Activated naive CD4-positive, alpha-beta T cell (primary cell): ENCODE results near the gene UPP2.

Experiments used
- DNase-seq, 4 experiments: peaks; one replicate each; lab custom pipeline; 2025; lab: John Stamatoyannopoulos, UW

UPP2 gene

DNA sequence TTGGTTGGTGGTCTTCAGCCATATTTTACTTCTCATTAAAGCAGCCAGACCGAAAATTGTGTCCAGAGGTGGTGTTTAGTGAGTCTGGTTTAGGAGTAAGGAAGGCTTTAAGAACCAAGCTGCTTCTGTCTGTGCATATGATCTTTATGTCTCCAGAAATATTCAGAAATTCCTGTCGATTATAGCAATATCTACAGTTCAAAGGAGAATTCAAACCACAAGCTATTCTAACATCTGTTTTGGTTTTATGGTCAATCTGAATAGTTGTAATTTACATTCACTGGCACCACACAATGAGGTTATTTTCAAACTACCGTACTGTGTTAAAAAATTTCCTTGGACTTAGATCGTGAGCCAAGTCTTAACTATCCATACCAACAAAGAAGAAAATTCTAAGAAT, 11.3 kb downstream of the UPP2 start:
- DNase-seq = no peak

DNA sequence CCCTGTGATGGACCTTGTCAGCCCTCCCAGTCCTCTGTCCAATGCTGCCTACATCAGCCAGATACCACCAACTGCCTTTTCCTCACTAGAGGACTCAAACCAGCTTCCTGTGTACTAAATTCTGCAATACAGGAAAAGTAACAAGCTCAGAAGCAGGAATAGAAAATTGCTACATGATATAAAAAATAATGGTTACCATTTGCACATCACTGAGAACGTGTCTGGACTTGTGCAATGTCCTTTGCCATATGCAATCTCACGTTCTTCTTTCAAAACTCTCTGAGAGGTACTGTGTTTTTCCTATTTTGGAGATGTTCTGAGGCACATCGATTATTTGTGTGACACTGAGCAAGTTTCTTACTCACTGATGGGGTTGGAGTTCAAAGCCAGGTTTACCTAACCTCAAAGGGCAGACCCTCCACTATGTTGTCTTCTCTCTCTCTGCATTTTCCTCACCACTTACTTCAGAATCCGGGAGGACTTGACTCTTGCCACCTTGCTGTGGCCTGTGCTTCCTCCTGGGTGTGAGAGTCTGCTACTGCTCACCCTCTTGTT, 12.1 kb downstream of the UPP2 start:
- DNase-seq = no peak

DNA sequence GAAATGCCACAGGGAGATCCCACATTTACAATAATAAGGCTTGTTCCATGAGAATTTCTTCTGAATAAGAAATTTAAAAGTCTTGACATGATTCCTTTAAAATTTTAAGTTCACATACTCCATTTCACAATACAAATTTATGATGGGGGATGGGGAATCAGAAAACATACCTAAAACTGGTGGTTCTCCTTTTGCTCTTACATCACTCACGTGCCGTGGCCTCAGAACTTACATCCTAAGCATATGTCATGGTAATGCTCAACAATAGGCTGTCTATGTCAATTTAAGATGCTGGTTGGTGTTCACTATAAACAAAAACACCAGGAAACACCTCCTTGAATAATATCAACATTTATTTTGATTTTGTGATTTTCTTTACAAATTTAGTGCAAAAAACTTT, 12.8 kb downstream of the UPP2 start:
- no peak for DNase-seq

DNA sequence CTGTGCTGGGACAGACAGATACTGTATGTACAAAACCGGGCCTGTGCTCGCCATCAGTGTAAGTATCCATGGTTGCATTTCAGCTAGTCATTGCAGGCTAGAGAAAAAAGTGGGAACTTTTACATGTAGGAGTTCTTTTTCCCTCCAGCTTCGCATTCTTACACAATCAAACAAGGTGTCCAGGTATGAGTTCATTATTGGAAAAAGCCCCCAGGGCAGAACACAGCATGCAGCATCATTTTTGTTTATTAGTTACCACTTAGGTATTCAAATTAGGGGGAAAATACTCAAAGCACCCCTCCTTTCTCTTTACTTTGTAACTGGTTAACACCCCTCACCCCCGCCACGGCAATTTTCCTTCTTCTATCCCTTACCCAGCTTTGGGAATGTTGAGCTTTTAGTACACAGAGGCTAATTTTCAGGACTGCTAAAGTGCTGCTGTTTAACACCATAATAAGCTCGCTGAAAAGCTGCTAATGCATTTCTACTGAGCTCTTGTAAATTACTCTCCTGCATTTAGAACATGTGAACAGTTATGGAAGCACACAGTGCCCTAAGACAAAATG, 13.6 kb downstream of the UPP2 start:
- no peak for DNase-seq

DNA sequence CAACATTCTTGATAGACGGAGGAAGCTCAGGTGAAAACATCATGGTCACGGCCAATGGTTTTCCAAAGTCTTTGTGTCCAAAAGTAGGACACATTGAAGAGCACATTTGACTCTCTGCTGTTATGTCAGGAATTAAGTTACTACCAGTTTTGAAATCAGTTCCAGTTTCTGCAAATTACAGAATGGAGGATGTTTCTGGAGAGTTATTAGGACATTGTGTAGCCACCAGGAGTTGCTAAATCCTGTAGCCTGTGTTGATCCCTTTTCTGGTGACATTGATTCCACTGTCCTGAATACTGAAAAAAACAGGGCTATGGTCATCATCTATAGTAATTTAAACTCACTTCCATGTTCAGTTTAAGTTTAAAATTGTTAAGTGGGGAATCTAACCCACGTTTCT, 15.3 kb downstream of the UPP2 start:
- no peak for DNase-seq

DNA sequence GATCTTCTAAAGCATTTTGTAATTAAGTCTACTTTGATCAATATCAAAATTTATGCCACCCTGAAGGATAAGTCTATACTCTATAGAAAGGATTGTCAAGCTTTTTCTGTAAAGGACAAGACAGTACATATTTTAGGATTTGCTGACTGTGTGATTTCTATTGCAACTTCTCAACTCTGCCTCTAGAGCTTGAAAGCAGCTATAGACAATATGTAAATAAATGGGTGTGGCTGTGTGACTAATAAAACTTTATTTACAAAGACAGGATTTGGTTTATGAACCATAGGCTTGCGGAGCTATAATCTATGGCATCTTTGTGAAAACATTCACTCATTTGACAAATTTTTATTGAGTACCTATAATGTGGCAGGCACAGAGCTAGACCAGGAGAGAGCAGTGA, 18.4 kb downstream of the UPP2 start:
- DNase-seq = no peak

DNA sequence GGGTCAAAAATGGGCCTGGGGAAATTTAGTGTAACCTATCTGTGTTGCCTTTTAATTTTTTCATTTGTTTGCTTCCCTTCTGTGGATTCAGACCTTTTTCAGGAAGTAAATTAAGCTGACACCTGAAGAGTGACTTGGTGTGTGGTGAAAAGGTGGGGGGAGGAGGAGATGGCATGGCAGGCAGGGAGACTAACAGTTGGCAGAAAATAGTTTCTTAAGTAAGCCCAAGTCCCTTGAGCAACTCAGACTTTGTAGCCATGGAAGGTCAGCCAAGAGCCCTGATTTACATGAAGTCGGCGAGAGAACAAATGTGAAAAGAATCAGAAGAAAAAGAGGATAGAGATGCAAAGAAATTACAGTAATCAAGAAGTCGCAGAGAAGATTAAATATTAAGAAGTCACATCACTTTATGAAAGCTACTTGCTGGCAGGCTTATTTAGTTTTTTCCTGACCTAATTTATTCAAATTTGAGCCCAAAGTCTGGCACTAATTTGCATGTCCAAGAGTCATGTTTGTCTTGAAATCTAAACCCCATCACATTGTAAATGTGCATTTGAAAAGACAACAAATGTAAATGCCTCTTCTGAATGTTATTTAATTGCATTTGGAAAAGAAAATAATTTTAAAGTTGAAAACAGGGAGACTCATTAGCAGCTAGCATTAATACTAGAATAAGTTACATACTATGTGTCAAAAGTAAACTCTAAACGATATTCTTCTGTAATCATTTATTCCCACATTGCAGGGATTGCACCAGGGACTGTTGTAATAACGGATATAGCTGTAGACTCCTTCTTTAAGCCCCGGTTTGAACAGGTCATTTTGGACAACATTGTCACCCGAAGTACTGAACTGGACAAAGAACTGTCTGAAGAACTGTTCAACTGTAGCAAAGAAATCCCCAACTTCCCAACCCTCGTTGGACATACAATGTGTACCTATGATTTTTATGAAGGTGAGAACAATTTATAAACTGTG, 19.3 kb downstream of the UPP2 start:
- no peak for DNase-seq

DNA sequence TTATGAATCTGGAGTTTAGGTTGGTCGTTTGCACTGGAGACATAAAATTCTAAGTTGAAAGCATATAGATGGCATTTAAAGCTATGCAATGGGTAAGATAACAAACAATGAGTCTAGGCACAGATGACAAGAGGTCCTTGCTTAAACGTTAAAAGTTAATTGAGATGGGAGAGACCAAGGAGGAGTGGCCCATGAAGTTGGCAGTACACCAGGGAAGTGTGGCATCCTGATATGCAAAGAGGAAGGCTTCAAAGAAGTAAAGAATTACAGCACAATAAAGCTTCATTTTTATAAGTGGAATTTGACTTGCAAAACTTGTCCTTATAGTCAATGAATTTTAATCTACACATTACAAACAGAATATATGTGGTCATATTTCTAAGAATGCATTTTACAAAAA, 23.2 kb downstream of the UPP2 start:
- no peak for DNase-seq

DNA sequence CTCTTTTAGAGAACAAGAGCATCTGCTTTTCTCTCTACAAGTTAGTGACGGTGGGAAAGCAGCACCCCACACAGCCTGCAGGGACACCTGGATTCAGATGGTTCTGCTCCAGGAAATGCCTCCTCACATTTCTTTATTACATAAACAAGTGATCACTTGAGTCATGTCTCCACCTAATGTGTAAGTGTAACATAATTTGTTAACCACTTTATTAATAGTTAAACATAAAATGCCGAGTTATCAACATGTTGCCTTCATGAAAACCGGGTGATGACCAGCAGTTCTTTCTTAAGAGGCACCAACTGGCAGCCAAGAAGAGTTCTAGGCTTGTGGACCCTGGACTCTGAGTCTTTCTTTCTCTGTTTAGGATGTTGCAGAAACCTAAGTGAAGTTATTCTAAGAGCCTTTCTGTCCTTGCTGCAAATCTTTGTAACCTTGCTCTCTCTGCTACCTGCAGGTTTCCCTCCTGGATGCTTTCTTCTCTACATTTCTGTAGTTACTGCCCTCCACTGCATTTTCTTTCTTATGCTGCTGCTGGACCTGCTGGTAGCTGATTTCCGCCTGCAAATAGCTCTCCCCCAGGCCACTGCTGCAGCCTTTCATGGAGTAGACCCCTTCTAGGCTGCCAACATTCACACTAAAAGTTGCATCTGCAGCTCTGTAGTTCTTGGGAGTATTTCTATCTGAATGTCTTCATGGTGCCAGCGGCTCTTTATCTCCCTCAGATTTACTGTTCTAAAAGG, 24.3 kb downstream of the UPP2 start:
- no peak for DNase-seq

DNA sequence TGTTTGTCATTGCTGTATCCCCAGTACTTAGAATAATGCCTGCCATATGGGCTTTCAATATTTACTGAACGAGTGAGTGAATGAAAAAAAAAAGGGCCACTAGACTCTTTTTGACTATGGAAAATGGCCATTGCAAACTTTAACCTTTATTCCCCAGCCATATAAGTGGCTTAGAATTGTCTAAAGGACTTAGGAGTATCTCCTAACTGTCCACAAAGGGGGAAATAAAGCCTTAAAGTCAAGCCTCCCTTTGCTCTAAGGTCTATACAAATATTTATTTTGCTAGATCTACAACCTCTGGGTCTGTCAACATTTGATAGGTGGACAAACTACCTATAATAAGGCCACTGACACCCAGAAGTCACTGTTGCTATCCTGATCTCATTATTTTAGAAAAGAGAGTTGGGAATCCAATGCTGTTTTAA, 25.7 kb downstream of the UPP2 start:
- DNase-seq = no peak

DNA sequence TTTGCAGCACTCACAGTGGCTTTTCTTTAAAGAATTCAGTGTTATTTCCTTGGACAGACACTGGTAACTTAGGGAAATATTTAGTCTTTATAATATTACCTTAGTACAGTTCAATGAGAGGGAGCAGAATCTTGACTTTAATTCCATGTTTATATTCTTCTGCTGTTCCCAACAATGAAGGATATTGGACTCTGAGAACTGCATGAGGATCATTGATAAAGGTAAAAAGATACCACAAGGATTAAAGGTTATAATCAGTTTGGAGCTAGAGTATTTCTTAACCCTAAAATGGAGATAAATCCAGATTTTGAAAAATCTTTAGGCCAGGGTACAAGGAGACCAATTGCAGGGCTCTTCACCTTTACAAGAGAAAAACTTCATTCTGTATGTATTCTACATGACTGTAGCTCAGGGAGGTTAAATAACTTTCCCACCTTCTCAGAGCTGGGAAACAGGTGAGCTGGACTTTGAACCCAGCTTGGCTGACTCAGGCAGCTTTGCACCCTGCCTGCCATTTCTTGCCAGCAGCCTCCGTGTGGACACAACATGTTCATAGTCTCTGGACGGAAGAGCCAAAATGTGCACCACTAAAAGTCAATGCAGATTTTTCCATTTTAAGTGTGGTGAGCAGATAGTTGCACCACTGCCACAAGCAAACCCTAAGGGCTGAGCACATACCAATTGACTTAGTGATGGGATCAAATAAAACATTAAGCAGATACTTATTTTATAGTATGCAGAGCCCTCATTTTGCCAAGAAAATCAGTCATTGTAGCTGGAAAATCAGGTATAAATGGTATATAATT, 26.7 kb downstream of the UPP2 start:
- no peak for DNase-seq

DNA sequence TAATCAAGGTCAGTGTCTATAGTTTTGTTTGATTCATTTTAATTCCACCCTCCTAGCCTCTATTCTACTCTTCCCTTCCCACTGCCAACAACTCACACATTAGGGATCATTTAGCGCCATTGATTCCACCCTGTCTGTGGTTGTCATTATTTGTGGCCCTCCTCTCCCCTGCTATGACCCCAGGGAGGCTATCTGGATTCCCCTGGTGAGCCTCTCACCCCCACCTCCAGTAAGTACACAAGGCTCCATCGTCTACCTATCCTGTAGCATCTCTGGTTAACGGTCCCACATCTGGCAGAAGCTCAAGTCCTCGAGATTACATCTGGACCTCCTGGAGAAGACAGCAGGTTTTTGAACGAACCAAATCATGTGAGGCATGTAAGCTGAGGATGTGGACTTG, 27.4 kb downstream of the UPP2 start:
- DNase-seq = no peak

DNA sequence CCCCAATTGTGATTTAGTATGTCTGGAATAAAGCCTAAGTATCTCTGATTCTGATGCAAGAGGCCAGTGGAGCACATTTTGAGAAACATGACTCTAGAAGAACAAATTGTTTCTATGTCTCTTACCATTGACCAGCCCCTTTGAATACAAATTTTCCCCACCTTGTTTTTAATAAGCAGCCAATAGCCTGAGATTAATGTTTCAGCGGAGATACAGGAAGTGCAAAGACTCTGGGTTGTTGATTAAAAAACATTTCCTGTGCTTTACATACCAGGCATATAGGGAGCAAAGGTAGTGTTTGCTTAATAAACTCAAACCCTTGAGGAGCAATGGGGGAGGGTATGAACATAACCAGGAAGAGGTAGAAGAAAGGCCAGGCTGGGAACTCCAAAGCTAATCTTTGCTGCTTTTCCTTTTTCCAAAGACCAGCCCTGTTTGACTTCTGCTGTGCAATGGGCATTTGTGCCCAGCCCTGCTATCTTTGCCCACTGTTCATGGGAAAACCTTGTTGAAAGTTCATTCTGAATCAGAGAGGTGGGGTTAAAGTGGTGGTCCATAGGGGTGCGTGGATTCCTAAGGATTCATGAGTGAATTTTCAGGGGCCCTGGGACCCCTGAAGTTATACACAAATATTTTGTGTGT, 29.3 kb downstream of the UPP2 start:
- no peak for DNase-seq

DNA sequence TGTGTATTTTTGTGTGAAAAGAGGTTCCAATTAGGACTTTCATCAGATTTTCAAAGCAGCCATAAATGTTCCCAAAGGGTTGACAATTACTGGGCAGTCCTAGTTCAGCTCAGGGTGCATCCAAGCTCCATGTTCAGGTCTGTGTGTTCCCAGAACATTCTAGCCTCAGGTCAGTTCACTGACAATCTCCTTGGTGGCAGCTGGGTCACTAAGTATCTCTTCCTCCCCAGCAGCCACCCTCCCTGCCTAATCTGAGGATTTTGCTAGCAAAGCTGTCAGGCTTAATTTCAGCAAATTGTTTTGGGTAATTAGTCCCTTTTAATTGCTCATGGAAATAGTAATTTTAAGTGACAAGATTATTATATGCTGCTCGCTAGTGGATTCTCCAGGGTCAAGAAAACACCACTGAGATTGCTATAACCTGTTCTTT, 29.8 kb downstream of the UPP2 start:
- DNase-seq = no peak

DNA sequence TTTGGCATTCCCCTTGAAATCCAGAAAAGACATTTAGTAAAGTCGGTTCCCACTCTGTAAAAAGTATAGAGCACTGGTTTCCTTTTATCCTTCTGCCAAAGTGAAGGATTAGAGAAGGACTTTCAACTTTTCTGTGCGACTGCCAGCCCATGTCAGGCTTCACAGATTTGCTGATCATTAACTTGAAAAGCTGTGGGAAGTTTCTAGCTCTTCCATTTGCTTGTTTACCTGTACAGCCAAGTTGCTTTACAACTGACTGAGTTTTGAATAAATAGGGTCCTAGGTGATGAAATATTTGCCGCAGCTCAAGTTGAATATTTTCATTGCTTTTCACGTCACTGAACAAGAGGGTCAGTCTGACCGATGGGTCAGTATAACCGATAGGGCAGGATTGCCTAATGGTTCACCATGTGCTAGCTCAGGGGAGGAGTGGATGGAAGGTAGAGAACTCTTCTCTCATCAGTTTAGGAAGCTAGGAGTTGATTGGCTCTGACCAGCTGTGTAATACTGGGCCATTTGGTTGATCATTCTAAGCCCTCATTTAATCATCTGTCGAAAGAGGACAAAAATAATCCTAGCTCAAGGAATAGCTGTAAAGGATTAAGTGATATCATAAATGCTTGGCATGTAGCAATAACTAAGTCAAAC, 30.4 kb downstream of the UPP2 start:
- DNase-seq = no peak

DNA sequence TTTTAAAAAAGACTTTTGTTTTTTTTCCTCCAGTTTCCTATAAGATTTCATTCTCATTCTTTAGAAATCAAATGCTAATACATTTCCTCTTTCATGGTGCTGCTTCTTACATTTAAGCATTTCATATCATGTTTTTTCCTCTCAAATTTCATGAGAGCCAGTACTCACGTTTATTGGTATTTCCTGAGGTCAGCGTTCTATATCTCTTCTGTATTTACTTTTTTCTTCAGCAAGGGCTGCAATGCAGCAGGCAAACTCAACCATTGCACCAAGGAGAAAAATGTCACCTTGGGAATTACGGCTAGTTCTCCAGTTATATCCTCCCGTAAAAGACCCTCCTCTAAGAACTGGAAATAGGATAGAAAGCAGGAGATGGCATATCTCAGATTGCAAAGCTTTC, 32.4 kb downstream of the UPP2 start:
- DNase-seq = no peak

DNA sequence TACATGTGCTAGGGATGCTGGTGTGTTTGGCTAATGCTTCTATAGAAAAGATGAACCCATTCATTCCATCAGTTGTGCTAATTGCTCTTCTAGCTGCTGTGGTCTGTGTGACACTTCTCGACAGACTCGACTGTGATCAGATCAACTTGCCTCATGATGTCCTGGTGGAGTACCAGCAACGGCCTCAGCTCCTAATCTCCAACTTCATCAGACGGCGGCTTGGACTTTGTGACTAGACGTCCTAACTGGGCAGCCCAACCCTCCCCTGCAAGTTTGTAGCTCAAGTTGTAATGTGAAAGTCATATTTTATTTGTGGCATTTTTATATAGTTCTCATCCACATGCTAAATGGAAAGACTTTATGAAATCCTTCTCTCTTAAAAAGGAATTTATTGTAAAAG, 33.0 kb downstream of the UPP2 start:
- no peak for DNase-seq

DNA sequence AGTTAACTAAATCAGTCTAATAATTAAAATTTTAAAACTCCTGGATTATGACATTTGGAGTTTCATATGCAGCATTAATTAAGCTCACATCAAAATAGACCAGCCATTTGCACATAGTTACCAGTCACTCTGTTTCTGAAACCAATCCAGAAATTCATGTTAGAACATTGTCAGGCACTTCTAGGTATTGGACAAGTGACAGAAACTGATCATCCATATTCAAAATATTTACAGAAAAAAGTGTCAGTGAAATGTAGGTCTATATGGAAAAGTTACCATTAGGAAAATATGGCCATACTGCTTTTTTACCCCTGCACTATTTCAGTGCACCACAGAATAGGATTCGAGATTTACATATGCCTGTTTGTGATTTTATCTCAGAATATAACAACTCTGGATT, 33.4 kb downstream of the UPP2 start:
- DNase-seq = no peak

DNA sequence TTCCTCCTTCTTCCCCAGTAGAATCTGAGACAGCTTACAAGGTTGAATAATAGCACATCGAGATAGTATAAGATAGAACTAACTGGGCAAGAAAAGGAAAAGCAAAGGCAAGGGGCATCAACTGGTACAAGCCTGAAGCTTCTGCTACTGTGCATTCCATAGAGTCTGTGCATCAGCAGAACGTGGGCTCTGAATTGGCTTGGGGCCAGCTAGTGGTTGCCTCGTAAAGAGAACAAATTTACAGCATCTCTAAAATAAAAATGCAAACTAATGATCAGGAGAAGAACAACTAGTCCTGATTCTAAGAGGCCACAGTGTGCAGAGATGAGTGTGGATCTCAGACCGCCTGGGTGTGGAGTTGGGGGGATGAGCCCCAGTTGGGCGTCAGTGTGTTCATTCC, 36.6 kb downstream of the UPP2 start:
- DNase-seq = no peak

DNA sequence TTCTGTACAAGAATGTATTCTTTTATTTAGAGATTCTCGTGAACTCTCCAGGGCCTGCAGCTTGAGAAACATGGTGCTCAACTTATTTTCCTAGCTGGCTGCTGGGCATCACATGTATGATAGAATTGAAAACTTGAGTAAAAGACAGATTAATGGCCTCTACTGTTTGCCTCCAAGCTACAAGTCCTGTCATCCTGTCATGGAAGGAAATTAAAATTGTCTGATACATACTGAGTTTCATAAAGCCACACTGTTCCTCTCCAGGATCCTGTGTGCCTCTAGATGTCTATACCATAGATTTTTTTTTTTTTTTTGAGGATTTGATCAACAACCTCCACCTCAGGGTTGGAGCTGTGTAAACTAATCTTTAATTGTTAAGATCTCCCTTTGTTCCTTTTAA, 38.5 kb downstream of the UPP2 start:
- DNase-seq = no peak

DNA sequence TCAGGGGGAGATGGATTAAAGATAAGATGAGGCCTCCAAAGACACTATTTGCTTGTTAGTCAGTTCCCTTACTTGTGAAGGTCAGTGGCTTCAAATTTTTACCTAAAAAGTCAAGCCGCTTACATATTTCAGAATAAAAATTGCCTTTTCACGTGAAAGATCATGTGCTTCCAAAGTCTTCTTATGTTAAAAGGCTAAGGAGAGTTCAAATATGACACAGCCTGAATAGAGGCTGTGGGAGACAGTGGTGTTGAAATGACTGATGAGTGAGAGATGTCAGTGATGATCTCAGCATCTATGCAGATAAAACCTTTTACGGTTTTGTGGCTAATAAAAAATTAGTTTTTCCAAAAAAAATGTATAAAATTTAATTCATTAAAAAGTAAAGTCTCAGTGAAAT, 40.5 kb downstream of the UPP2 start:
- DNase-seq = no peak
